Skeletal muscle tissue (tissue), 4 donors: Measurements from ENCODE around the gene SETSIP. TPM values are rescaled to one million over a fixed set of nuclear protein-coding genes. Genes with fewer than 3 reads are reported as not detected.
"Not testable (repeated sequence)": the region's sequence is repeated elsewhere in the genome, so short reads cannot be mapped to it uniquely, and the experiment has no call there.

Experiments used
- H3K27ac ChIP-seq: one replicate; pipeline ENCODE4 v1.7.0; 2013; ENCODE audit warnings: mild to moderate bottlenecking, low read depth, low read length, inconsistent platforms
- H3K27me3 ChIP-seq, 3 donors: one replicate each; pipeline ENCODE4 v1.7.0; 2013; ENCODE audit warnings: low read length in 3 of 3; ENCODE audit not compliant: control insufficient read depth in 3 of 3, insufficient read depth in 3 of 3
- H3K36me3 ChIP-seq, 3 donors: one replicate each; pipeline ENCODE4 v1.7.0; 2013; ENCODE audit warnings: low read length in 3 of 3; ENCODE audit not compliant: control insufficient read depth in 3 of 3, insufficient read depth in 3 of 3
- H3K4me1 ChIP-seq, 3 donors: one replicate each; pipeline ENCODE4 v1.7.0; 2013; ENCODE audit warnings: low read length in 3 of 3, mild to moderate bottlenecking in 3 of 3; ENCODE audit not compliant: control insufficient read depth in 3 of 3, insufficient read depth in 3 of 3
- H3K4me3 ChIP-seq, 3 donors: one replicate each; pipeline ENCODE4 v1.7.0; 2013; ENCODE audit warnings: low read length in 3 of 3
- H3K9ac ChIP-seq, 3 donors: one replicate each; pipeline ENCODE4 v1.7.0; 2013; ENCODE audit warnings: low read length in 3 of 3, mild to moderate bottlenecking in 3 of 3, moderate library complexity in 2 of 3, low read depth in 1 of 3
- H3K9me3 ChIP-seq, 3 donors: one replicate each; pipeline ENCODE4 v1.7.0; 2013; ENCODE audit warnings: low read length in 3 of 3; ENCODE audit not compliant: control insufficient read depth in 3 of 3
- total RNA-seq: library from RNA; depleted of rRNA; stranded (reverse); fragments of >200 nt; gene quantifications from one replicate; pipeline ENCODE4 v1.2.3, GENCODE V29; 2014
- donor health status: Osteomylitis.

Gene SETSIP
- total RNA-seq, 1 donor from 2014 or later: not detected

DNA sequence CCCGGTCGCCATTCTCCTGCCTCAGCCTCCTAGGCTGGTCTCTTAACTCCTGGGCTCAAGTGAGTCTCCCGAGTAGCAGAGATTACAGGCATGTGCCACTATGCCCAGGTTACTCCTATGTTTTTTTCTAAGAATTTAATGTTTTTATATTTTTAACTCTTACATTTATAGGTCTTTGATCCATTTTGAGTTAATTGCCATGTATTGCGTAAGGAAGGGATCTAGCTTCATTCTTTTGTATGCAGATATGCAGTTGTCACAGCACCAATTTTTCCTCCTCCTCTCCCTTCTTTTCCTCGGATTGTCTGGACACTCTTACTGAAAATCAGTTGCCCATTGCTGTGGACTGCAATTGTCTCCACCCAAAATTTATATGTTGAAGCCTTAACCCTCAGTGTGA is 16.4 kb upstream of the SETSIP start:
- Histone ChIP-seq H3K9ac (no peak overlapping the region), H3K4me3 (no peak overlapping the region), H3K4me1 (no peaks in the 10 kb centered on the region), H3K36me3 (peaks cover 0 to 2% (median 0%) of the 10 kb centered on the region in 3 donors), H3K27me3 (no peaks in the 10 kb centered on the region), H3K27ac (no peak overlapping the region), H3K9me3 (peaks cover 0 to 3% (median 0%) of the 10 kb centered on the region in 3 donors)

DNA sequence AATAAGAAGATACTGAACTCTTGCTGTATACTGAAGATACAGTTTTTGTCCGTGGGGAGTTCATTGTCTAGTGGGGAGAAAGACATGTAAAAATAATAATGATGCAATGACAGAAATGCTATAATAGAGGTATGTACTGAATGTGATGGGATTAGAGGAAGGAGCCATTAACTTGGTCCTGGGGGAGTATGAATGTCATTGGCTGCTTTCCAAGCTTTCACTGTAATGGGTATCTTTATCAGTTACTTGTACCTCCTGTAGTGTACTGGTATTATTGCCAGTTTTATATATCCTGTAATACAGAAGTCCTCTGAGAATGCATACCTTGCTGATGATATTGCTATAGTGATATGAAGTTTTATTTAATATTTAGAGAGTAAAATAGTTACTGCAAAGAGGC is 12.3 kb upstream of the SETSIP start:
- peaks cover 0 to 6% (median 4%) of the 10 kb centered on the region in 3 donors for H3K9me3 ChIP-seq
- H3K9ac ChIP-seq: no peak overlapping the region
- no peak overlapping the region for H3K27ac ChIP-seq
- H3K4me3 ChIP-seq: no peak overlapping the region
- no peaks in the 10 kb centered on the region for H3K4me1 ChIP-seq
- H3K27me3 ChIP-seq: no peaks in the 10 kb centered on the region
- H3K36me3 ChIP-seq: peaks cover 0 to 2% (median 0%) of the 10 kb centered on the region in 3 donors

DNA sequence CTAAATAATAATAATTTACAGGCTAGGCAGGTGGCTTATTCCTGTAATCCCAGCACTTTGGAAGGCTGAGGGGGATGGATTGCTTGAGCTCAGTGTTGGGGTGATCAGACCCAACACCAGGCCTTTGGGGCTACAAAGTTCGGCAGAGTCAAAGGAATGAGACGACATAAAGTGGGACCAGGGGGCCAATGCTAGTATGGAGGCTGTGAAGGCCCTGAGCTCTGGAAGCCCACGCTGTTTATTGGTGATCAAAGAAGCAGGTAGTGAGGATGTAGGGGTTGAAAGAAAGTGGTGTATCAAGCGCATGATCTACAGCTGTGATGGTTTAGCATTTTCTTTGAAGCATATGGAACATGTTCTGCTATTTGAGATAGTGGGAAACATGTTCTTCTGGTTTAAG is 10.5 kb upstream of the SETSIP start:
- no peak overlapping the region for H3K27ac ChIP-seq

DNA sequence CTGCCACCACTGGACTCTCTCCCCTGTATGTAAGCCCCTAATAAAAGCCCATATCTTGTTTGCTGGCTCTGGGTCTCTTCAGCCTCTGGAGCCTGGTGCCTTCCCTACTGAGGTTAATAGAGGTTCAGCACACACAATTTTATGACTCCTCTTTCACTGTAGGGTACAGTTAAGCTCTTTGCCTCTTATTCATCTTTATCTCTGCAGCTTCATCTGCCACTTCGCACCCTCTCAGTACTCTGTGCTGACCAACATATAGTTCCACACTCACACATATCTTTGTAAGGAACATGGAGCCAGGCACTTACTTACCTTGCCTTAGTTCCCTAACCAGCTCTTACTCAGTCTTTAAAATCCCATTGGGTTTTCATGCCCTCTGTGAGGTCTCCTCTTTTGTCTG is 9.4 kb upstream of the SETSIP start:
- Histone ChIP-seq H3K27me3 (no peaks in the 10 kb centered on the region), H3K9ac (no peak overlapping the region), H3K4me3 (no peak overlapping the region), H3K36me3 (no peaks in the 10 kb centered on the region), H3K27ac (no peak overlapping the region), H3K9me3 (peaks cover 0 to 6% (median 4%) of the 10 kb centered on the region in 3 donors), H3K4me1 (no peaks in the 10 kb centered on the region)

More for the DNA sequence above, 10.5 kb upstream of the SETSIP start:
- H3K4me3 ChIP-seq: no peak overlapping the region
- no peak overlapping the region for H3K9ac ChIP-seq
- no peaks in the 10 kb centered on the region for H3K4me1 ChIP-seq
- H3K9me3 ChIP-seq: peaks cover 0 to 6% (median 4%) of the 10 kb centered on the region in 3 donors
- no peaks in the 10 kb centered on the region for H3K36me3 ChIP-seq
- H3K27me3 ChIP-seq: no peaks in the 10 kb centered on the region

DNA sequence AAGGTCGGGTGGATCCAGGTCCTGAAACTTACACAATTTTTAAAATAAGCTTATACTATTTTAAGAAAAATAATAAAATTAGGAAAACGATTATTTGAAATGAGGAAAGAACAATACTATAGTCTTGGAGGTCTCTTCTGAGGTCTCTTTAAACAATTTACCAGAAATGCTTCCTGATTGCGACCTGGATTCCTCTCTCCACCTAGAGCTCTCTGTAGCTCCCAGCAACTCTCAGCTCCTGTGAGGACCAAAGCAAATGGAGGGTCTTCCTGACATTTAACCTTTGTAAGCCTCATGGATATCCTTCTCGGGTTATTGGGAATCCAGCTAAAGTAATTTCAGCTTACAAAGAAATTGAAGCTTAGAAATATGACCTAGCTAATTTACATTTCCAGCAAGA is 5.8 kb upstream of the SETSIP start:
- H3K9me3 ChIP-seq: peaks cover 0 to 4% (median 0%) of the 10 kb centered on the region in 3 donors
- peak overlapping the region; percentile 87 to 91 (median 87) for H3K4me3 ChIP-seq
- H3K36me3 ChIP-seq: no peaks in the 10 kb centered on the region
- H3K9ac ChIP-seq: peak overlapping the region; percentile 82 to 89 (median 87)
- H3K27me3 ChIP-seq: no peaks in the 10 kb centered on the region
- H3K4me1 ChIP-seq: no peaks in the 10 kb centered on the region
- no peak overlapping the region for H3K27ac ChIP-seq

DNA sequence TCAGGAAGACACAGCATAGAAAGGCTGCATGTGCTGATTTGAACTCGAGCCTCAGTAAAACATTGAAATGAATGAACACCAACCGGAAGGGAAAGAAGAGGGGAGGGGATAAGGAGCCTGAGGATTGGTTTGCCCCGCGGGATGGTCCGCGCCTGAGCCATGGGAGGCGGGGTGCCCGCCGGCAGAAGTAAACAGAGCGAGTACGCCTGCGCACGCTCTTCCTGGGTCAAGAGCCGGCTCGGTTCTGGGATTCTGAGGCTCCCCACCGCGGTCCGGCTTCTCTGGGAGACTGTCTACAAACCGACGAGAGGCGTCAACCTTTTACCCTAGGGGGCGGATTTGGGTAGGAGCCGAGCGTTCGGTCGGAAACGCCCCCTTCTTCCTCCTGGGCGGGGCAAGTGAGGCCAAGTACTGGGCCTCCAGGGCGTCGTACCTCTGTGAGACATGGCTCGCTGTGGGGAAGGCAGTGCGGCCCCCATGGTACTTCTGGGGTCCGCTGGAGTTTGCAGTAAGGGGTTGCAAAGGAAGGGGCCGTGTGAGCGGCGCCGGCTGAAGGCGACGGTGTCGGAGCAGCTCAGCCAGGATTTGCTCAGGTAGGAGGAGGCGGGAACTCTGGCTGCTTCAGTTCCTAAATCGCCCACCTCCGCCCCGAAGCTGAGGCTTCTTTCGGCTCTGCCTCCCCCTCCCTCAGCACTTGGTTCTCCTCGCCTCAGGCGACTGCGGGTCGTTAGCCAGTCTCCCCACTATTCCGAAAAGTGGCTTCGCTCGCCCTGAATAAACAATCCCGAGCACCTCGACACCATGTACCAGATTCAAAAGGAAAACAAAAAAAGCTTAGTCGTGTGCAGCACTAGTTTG is 5.1 kb upstream of the SETSIP start, which contains the start of gene BTBD8:
BTBD8 (plus strand) TSS at position 218 of the 858 bp plus-strand sequence; CDS start at position 445, 227 bp downstream.
- Histone ChIP-seq H3K27me3 (no peaks in the 10 kb centered on the region), H3K27ac (peak within 1 kb of the TSS; percentile 41), H3K9ac (peak within 1 kb of the TSS; percentile 82 to 89 (median 87)), H3K4me1 (no peaks in the 10 kb centered on the region), H3K36me3 (no peaks in the 10 kb centered on the region), H3K4me3 (peak within 1 kb of the TSS; percentile 87 to 91 (median 87)), H3K9me3 (no peaks in the 10 kb centered on the region)

DNA sequence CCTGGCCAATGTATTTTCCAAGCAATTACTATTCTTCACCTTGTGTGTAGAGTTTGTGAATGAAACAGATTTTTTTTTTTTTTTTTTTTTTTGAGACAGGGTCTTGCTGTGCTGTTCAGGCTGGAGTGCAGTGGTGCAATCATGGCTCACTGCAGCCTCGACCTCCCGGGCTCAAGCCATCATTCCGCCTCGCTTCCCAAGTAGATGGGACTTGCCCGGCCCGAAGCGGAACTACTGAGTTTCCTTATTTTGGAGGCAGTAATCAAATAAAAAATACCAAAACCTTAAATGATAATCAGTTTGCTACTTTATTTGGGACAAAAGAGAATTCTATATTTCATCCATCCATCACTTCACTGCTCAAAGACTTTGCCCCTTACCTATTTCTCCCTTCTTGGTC is 4.2 kb upstream of the SETSIP start:
- H3K9ac ChIP-seq: peak overlapping the region in 2 of 3 donors; percentile 87 to 89
- no peaks in the 10 kb centered on the region for H3K9me3 ChIP-seq
- H3K4me3 ChIP-seq: peak overlapping the region; percentile 87 to 91 (median 87)
- no peaks in the 10 kb centered on the region for H3K36me3 ChIP-seq
- H3K27me3 ChIP-seq: no peaks in the 10 kb centered on the region
- H3K4me1 ChIP-seq: no peaks in the 10 kb centered on the region
- no peak overlapping the region for H3K27ac ChIP-seq

DNA sequence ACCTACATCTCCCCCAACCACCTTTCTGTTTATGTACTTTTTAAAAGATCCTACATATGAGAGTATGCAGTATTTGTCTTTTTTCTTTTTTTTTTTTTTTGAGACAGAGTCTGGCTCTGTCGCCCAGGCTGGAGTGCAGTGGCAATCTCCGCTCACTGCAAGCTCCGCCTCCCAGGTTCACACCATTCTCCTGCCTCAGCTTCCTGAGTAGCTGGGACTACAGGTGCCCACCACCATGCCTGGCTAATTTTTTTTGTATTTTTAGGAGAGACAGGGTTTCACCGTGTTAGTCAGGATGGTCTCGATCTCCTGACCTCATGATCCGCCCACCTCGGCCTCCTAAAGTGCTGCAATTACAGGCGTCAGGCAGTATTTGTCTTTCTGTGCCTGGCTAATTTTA is 2.9 kb upstream of the SETSIP start:
- H3K4me3 ChIP-seq, H3K4me1 ChIP-seq, H3K36me3 ChIP-seq, H3K27me3 ChIP-seq, H3K9me3 ChIP-seq, H3K9ac ChIP-seq, H3K27ac ChIP-seq: not testable (repeated sequence)

DNA sequence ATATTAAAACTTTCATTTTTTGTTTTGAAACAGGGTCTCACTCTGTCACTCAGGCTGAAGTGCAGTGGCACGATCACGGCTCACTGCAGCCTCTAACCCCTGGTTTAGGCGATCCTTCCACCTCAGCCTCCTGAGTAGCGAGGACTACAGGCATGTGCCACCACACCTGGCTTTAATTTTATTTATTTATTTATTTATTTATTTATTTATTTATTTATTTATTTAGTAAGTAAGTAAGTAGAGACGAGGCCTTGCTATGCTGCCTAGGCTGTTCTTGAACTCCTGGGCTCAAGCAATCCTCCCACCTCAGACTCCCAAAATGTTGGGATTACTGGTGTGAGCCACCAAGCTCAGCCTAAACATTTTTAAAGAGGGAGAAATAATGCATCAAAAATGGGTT is 1.2 kb upstream of the SETSIP start:
- Histone ChIP-seq H3K9me3 (no peaks in the 10 kb centered on the region), H3K4me1 (no peaks in the 10 kb centered on the region), H3K9ac (no peak overlapping the region), H3K27ac (no peak overlapping the region), H3K27me3 (no peaks in the 10 kb centered on the region), H3K4me3 (no peak overlapping the region), H3K36me3 (no peaks in the 10 kb centered on the region)

DNA sequence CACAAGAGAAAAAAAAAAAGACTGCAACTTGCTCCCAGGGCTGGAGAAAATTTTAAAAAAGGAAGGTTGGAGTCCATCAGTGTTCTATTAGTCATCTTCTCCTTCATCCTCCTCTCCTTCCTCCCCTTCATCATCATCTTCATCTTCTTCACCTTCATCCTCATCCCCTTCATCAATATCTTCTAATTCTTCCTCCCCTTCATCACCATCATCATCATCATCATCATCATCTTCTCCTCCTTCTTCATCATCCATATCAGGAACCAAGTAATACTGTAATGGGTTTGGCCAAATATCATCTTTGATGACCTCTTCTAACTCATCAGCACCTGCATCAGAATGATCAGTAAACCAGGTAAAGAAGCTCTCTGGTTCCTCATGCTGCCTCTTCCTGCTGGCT is 765 bp downstream of the SETSIP start:
- not testable (repeated sequence) for H3K4me3 ChIP-seq, H3K9ac ChIP-seq, H3K27me3 ChIP-seq, H3K9me3 ChIP-seq, H3K36me3 ChIP-seq, H3K4me1 ChIP-seq, H3K27ac ChIP-seq
